ENCODE data around the gene RERE. TPM values are rescaled to one million over a fixed set of nuclear protein-coding genes. Genes with fewer than 3 reads are reported as not detected.

RERE gene
- total and polyA plus RNA-seq, 2 donors (not counting 3 experiments of a cell fraction or from before 2014, with no cell fraction given) = 14.1 to 113 TPM

- FAIRE-seq = no peak
- H3K9ac ChIP-seq (replicated peaks; ENCODE audit: extremely low read depth, insufficient read depth, low read length) = no peak overlapping the region
- intact Hi-C loops (cut with micrococcal nuclease) = no loop called here
- H4K20me1 ChIP-seq (replicated peaks; ENCODE audit: control insufficient read depth, extremely low read depth, insufficient read depth, low read length) = no peaks in the 10 kb centered on the region
- no peak for TF ChIP-seq FOS (IDR thresholded peaks at IDR 0.05; ENCODE audit: borderline replicate concordance, insufficient read depth, low read length)
- no peak for TF ChIP-seq MAX (IDR thresholded peaks at IDR 0.05; ENCODE audit: insufficient read depth, insufficient read length)
- no peak for TF ChIP-seq MYC (IDR thresholded peaks at IDR 0.05; ENCODE audit: low read depth, low read length)
- no peak for TF ChIP-seq POLR2A (IDR thresholded peaks at IDR 0.05; ENCODE audit: low read depth, low read length)
- TF ChIP-seq, protein P1, sequence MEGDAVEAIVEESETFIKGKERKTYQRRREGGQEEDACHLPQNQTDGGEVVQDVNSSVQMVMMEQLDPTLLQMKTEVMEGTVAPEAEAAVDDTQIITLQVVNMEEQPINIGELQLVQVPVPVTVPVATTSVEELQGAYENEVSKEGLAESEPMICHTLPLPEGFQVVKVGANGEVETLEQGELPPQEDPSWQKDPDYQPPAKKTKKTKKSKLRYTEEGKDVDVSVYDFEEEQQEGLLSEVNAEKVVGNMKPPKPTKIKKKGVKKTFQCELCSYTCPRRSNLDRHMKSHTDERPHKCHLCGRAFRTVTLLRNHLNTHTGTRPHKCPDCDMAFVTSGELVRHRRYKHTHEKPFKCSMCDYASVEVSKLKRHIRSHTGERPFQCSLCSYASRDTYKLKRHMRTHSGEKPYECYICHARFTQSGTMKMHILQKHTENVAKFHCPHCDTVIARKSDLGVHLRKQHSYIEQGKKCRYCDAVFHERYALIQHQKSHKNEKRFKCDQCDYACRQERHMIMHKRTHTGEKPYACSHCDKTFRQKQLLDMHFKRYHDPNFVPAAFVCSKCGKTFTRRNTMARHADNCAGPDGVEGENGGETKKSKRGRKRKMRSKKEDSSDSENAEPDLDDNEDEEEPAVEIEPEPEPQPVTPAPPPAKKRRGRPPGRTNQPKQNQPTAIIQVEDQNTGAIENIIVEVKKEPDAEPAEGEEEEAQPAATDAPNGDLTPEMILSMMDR (IDR thresholded peaks at IDR 0.05; ENCODE audit: extremely low read depth in 1 of 2, insufficient read depth in 1 of 2, low read depth in 1 of 2, low read length in 2 of 2) = no peak
- no peak for TF ChIP-seq POLR2AphosphoS5 (IDR thresholded peaks at IDR 0.05; ENCODE audit: insufficient read depth, low read depth, low read length)
- TF ChIP-seq JUN (IDR thresholded peaks at IDR 0.05; ENCODE audit: borderline replicate concordance, insufficient read depth, insufficient read length, low read depth) = no peak
- no peak for TF ChIP-seq GATA2 (IDR thresholded peaks at IDR 0.05; ENCODE audit: insufficient read depth, insufficient read length, low read depth, low read length)
- TF ChIP-seq EZH2 (IDR thresholded peaks at IDR 0.05; ENCODE audit: borderline replicate concordance, low read depth, low read length, severe bottlenecking) = no peak
- H3K4me3 ChIP-seq (replicated peaks in 1 of 3; ENCODE audit: insufficient read depth in 1 of 3, low read depth in 1 of 3, low read length in 3 of 3) = no peak overlapping the region
- H3K9me1 ChIP-seq (replicated peaks; ENCODE audit: control insufficient read depth, extremely low read depth, insufficient read depth, low read length) = no peaks in the 10 kb centered on the region
- ChIA-PET CTCF (interaction anchor here (0.8 to 1.7 kb wide), 4 partner anchors 10 to 91 kb away, joined by 3 to 6 read pairs (median 4); no protein-coding TSS in a partner anchor), POLR2A (no interaction called here)
- no peaks in the 10 kb centered on the region for H3K9me3 ChIP-seq (replicated peaks; ENCODE audit: control insufficient read depth, insufficient read depth, low read length)
- no peak overlapping the region for H3K4me2 ChIP-seq (ENCODE audit: insufficient read depth, low read length)
- no peak for DNase-seq (ENCODE audit: low read depth, low spot score)
- no peaks in the 10 kb centered on the region for H3K4me1 ChIP-seq (ENCODE audit: control insufficient read depth, extremely low read depth, insufficient read depth, low read length)
- dilution Hi-C loops (cut with MboI; ENCODE audit: extremely low pct_ligation_motif_present, low sequenced_read_pairs) = no loop called here
- no peaks in the 10 kb centered on the region for H3K79me2 ChIP-seq (ENCODE audit: control insufficient read depth, insufficient read depth, low read length)
- no peaks in the 10 kb centered on the region for H3K27me3 ChIP-seq (ENCODE audit: control insufficient read depth in 2 of 2, insufficient read depth in 2 of 2, low read length in 2 of 2)
- BruUV-seq (replicated peaks) = no TSS peak
- H3K27ac ChIP-seq (ENCODE audit: insufficient read depth, low read depth, low read length) = no peak overlapping the region
- no peak overlapping the region for H2AFZ ChIP-seq (ENCODE audit: low read depth, low read length)
- no peaks in the 10 kb centered on the region for H3K36me3 ChIP-seq (ENCODE audit: control insufficient read depth in 2 of 2, extremely low read depth in 1 of 2, insufficient read depth in 2 of 2, low read length in 2 of 2)
These were observed 478.2 kb downstream of the RERE start for GRCh38 chr1:8339203-8339600.
